NCI-H510A (cell line): ENCODE results near the gene PHTF1.

Experiments used
- DNase-seq: peaks from one replicate; lab custom pipeline; 2025; lab: John Stamatoyannopoulos, UW

The PHTF1 gene

DNA sequence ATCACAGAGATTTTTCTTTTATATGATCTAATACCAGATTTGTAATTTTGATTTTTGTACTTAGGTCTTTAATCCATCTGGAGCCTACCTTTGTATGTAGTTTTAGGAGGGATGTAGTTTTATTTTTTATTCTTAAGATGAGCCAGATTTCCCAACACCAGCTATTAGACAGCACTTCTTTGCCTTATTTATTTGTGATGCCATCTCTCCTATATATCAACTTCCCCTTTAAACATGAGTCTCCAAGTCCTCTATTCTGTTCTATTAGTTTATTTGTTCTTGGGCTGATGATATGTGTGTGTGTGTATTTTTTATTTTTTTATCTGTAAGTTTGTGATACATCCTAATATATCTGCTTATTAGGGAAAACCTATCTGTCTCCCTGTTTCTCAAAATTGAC is 94.2 kb downstream of the PHTF1 start:
- no peak for DNase-seq

DNA sequence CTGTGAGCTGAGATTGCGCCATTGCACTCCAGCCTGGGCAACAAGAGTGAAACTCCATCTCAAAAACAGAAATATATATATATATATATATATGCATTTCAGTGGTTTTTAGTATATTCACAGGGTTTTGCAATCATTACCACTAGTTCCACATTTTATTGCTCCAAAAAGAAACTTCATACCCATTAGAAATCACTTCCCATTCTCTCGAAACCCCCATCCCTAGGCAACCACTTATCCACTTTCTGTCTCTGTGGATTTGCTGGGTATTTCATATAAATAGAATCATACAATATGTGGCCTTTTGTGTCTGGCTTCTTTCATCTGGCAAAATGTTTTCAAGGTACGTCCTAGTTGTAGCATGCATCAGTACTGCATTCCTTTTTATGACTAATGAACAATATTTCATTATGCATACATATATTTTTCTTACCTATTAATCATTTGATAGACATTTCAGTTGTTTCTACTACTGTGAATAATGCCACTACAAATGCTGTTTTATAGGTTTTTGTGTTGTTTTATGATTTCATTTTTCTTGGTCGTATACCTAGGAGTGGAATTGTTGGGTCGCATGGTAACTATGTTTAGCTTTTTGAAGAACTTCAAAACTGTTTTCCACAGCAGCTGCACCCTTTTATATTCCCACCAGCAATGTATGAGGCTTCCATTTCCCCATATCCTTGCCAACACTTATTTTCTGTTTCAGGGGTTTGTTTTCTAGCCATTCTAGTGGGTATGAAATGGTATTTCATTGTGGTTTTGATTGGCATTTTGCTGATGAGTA is 95.9 kb downstream of the PHTF1 start:
- DNase-seq, result no peak

DNA sequence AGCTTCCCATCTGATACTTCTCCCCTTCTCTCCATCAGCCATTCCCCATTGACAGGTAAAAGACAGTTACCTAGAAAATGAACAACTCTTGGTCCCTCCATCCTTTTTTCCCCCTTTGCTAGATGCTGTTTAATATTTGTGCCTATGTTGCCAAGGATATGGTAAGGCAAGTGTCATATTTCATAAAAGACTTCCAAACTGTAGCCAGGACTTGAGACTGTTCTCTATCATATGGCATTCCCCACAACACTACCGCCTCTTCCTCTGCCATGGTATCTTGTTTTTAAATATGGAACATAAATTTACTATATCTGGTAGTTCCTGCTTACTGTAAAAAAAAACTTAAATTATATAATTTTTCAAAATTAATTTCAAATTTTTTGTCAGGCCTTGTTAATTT is 97.2 kb downstream of the PHTF1 start:
- DNase-seq, result no peak

DNA sequence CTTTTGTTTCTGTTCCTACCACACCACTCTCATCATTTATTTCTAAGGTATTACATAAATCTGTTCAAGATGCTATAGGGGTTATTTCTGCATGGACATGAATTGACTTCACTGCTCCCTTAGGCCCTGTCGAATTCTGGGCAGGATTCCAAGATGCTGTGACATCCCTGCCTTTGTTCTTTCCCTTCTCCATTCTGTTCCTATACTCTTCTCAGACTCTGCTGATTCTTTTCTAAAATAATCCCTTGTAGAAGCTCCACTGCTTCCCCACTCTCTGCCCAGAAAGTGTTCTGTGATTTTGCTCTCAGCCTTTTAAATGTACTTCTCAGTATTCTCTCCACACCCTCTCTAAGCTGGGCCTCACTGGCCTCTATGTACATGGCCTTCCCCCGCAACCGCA is 99.2 kb downstream of the PHTF1 start:
- no peak for DNase-seq

DNA sequence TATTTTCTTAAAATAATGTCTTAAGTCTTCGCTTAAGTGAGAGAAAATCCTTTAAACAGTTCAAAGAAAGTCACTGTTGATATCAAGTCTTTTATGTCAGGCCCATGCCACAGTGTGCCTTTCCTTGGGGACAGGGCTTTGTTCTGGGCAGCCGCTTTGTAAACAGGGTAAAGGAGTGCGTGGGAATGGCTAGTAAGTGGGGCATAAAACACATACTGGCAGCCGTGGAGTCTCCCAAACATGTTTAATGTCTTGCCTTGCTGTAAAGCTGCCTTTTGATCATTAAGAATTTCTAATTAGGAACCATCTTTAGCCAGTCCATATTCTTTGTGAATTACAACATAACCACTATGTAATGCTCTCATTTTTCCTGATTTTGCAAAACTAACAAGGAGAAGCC is 99.7 kb downstream of the PHTF1 start:
- no peak for DNase-seq

DNA sequence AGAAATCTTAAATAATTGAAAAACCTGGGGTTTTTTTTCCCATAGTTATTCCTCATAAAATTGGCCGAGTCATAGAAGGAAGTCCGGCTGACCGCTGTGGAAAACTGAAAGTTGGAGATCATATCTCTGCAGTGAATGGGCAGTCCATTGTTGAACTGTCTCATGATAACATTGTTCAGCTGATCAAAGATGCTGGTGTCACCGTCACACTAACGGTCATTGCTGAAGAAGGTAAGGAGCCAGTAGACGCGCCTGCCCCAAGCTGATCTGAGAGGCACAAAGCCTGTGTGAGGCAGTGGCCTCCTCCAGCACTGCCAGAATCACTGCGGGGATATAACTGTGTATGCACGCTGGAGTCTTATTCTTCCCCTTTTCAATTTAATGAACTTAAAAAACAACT is 100.3 kb downstream of the PHTF1 start:
- no peak for DNase-seq

DNA sequence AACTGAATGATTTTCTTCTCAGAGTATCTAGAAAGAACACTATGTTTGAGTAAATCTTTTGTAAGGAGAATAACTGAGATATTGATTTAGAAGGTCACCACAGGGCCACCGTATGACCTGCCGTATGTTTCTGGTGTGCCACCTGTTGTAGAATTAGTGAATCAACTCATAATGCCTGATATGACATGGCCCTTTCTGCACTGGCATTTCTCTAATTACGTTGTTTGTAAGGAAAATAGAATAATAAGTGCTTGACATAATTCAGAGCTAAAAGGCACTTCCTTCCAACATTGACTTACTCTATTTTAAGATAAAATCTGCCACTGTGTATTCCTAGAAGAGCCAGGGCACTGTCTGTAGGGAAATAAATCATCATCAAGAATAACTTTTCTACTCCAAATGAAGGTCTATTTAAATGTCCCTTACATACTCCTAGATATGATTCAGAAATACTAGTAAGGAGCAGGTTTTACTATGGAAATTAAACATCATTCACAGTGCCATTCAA is 101.7 kb downstream of the PHTF1 start:
- no peak for DNase-seq

DNA sequence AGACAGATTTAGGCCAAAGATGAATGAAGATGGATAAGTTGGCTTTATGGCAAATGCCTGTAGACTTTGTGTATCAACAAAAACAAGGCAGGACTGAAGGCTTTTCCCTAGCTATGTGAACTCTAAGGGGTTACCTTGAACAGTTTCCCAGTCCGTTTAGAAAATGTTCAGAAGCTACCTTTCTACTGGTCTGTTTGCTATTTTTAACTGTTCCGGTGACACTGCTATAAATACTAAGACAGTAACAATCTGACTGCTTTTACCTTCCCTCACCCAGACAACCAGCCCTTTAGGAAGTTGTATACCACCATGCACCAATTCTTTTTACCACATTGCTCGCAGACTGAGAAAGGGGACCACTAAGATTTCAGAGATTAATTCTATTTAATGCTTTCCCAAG is 102.2 kb downstream of the PHTF1 start:
- DNase-seq, result no peak

DNA sequence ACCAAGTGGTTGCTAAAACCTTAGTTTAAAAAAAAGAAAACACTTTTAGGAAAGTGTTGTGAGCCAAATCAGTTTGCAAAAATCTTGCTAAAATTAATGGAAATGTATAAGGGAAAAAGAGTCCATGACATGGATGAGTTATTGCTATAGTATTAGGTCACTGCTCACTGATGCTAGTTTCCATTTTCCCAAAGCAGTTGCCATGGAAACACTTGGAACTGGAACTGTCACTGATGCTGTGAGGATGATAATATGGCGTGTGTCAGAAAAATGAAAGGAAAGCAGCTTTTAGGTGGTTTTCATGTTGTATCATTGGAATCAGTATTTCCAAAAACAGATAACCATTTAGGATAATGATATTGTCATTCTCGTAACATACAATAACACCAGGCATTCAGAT is 104.4 kb downstream of the PHTF1 start:
- DNase-seq, result no peak

DNA sequence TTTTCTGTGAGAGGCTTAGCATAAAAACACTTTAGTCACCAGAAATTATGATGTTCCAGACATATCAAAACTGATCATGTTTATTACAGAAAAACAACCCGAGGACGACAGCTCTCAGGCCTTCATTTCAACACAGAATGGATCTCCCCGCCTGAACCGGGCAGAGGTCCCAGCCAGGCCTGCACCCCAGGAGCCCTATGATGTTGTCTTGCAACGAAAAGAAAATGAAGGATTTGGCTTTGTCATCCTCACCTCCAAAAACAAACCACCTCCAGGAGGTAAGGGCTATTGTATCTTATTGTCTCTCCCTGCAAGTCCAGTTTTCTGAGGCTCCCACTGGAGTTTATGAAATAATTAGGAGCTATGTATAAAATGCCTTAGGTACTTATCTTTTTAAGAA is 105.5 kb downstream of the PHTF1 start:
- no peak for DNase-seq

DNA sequence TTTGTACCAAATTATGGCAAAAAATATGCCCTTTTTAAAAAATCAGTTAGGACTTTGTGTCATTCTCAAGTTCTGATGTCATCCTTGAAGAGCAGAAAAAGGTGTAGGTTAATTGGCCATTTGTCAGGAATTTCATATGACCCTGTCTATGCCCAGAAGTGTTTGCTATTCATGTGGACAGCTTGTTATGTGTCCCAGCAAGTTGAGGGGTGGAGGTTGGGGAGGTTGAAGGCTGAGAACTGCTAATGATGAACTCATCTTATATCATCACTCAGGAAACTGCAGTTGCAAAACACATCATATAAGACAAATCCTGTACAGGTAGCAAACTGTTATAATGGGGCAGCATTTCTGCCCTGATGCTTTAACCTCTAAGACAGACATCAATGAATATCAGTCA is 106.5 kb downstream of the PHTF1 start:
- DNase-seq, result no peak

DNA sequence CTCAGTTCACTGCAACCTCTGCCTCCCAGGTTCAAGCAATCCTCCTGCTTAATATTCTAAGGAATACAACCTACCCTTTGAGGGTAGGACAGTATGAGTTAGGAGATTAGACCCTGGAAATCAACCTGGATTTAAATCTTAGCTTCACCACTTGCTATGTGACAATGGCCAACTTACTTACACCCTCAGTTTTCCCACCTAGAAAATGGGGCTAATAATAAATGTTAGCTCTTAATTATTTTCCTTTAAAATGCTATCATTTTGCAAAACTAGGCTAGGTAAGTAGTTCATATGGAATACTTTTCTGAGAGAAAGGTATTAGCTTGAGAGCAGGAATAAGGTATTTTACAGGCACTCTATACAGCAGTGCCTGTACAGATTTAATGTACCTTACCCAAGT is 110.8 kb downstream of the PHTF1 start:
- DNase-seq, result no peak

DNA sequence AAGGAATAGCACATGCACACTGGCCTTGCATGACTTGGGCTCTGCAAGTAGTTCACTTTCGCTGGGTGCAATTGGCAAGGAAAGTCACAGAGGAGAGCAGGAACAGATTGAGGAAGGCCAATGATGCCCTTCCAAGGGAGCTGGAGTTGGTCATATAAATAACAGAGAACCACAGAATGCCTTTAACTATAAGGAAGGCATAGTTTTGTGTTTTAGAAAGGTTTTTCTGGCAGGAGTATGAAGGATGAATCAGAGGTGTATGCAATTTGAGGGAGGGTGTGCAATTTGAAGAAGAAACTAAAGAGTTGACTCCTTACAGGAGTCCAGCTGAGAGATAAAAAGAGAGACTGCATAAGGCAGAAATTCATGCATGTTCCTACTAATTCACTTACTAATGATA is 112.1 kb downstream of the PHTF1 start:
- no peak for DNase-seq
